NCI-H345 treated with DMSO at 0.1 percent for 48 hours (cell line): Measurements from ENCODE around the gene AIFM3.
"Not testable (repeated sequence)": the region's sequence is repeated elsewhere in the genome, so short reads cannot be mapped to it uniquely, and the experiment has no call there.

Experiments used
- DNase-seq: peaks from one replicate; lab custom pipeline; 2025; ENCODE audit not compliant: unreplicated experiment; lab: John Stamatoyannopoulos, UW

Gene AIFM3, protein sequence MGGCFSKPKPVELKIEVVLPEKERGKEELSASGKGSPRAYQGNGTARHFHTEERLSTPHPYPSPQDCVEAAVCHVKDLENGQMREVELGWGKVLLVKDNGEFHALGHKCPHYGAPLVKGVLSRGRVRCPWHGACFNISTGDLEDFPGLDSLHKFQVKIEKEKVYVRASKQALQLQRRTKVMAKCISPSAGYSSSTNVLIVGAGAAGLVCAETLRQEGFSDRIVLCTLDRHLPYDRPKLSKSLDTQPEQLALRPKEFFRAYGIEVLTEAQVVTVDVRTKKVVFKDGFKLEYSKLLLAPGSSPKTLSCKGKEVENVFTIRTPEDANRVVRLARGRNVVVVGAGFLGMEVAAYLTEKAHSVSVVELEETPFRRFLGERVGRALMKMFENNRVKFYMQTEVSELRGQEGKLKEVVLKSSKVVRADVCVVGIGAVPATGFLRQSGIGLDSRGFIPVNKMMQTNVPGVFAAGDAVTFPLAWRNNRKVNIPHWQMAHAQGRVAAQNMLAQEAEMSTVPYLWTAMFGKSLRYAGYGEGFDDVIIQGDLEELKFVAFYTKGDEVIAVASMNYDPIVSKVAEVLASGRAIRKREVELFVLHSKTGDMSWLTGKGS

DNA sequence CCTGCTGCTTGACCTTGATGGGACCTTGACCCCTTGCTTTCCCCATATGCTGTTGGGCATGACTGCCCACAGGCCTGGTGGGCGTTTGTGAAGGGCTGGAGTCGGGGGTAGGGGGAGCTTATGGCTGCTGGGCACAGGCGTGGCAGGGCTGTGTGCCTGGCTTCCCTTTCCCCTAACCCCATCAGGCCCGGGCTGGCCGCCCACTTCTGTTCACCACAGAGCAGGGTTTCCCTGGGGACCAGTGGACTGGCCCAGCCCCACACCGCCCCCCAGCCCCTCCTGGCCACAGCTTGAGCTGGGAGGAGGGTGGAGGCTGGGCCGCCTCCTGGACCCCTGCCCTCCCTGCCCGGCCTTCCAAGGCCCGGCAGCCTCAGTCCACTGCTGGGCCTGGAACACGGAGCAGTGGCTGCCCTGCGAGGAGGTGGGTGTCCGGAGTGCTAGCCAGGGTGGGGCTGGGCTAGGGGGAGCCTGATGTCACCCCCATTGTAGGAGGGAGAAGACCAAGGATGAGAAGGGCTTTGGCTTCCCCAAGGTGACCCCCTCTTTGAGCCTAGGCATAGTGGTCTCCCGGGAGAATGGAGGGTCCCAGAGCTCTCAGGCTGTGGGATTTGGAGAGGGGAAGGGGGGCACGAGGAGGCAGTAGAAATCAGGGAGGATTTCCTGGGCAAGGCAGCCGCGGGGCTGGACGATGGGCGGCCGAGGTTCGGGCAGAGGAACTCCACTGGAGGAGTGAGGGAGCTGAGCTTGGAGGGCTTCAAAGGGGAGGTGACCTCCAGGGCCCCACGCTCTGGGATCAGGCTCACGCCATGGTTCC, at the start of gene AIFM3:
TSS of gene AIFM3 (plus strand) at position 373 of the 814 bp plus-strand sequence. CDS start 690 bp downstream, outside the sequence.
- DNase-seq: no peak

DNA sequence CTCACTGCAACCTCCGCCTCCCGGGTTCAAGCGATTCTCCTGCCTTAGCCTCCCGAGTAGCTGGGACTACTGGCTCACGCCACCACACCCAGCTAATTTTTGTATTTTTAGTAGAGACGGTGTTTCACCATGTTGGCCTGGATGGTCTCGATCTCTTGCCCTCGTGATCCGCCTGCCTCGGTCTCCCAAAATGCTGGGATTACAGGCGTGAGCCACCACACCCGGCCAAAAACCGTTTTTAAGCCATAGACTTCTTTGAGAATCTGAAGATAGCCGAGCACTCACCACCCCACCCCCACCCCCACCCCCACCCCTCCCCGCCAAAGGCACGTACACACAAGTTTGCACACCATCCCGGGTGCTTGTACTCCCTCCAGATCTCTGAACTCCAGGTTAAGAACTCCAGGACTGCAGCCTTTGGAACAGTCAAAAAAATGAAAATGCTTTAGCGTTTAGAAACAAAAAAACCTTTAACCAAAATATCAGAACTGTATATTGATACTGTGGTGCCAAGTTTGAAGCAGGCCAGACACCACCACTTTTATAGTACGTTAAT, 48.3 kb upstream of the AIFM3 start:
- no peak for DNase-seq

DNA sequence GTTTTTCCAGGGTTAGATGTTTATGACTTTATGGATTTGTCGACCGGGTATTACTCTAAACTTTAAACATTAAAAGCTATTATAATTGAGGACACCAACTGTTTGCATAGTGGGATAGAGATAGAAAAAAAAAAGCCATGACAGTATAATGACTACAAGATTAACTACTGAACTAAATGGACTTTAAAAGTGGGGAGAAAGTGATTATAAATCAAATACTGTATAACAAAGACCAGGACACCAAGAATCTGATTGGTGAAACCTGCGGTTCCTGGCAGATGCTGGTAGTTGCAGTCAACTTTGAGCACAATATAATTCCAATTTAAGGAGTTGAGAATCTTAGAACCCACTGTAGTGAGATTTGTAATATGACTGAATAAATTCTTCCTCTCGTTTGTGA, 47.3 kb upstream of the AIFM3 start:
- no peak for DNase-seq

DNA sequence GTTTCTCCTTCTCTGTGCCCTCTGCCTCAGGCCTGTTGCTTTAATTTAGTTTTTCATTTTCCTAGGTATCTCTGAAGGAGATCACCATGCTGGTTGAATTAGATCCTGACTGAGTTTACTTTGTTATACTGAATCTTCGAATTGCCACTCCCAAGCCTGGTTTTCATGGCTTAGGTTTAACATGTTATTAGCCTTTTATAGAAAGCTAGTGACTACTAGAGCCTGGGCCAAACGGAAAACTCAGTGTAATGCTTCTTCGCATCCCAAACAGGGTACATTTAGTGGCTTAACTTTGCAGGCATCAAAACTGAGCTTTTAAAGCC, 46.2 kb upstream of the AIFM3 start:
- DNase-seq: no peak

DNA sequence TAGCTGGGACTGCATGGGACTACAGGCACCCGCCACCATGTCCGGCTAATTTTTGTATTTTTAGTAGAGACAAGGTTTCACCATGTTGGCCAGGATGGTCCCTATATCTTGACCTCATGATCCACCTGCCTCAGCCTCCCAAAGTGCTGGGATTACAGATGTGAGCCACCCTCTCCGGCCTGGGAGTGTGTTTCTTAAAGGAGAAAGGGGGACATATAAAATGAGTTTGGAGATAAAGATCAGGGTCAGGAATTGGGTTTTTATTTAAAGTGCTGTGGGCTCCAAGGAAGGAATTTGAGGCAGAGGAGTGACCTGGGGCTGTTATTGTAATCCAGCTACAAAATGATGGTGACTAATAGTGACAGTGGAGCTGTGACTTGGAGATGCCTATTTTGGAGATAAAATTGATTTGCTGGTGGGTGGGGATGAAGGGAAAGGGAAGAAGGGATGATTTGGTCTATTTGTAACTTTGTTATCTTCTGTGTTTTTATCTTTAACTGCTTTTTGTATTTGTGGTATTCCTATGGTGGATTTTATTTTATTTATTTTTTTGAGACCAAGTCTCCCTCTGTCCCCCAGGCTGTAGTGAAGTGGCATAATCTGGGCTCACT, 44.8 kb upstream of the AIFM3 start:
- DNase-seq: no peak

DNA sequence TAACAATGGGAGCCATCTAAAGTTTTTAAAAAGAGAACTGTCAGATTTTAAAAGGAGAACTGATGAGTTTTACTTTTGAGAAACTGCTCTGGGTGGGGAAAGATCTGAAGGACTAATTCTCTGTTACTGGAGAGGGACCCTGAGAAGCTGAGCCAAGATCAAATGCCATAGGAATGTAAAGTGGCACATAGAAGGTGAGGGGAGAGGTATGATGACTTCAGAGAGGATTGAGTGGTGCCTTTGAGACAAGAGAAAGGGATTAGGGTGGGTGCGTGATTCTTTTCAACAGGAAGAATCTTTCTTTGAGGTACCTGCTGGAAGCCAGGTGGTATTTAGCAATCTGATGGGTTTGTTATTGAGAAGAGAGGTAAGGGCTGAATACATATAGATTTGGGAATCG, 40.8 kb upstream of the AIFM3 start:
- no peak for DNase-seq

DNA sequence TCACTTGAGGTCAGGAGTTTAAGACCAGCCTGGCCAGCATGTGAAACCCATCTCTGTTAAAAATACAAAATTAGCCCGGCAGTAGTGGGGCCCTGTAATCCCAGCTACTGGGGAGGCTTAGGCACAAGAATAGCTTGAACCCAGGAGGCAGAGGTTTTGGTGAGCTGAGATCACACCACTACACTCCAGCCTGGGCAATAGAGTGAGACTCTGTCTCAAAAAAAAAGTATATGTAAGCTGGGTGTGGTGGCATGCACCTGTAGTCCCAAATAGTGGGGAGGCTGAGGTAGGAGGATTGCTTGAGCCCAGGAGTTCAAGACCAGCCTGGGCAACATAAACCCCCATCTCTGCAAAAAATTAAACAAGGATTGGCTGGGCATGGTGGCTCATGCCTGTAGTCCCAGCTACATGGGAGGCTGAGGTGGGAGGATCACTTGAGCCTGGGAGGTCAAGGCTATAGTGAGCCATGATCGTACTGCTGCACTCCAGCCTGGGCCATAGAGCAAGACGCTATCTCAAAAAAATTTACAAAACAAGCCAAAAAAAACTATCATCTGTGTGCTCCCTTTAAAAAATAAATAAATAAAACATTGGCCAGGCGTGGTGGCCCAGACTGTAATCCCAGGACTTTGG, 39.0 kb upstream of the AIFM3 start:
- no peak for DNase-seq

DNA sequence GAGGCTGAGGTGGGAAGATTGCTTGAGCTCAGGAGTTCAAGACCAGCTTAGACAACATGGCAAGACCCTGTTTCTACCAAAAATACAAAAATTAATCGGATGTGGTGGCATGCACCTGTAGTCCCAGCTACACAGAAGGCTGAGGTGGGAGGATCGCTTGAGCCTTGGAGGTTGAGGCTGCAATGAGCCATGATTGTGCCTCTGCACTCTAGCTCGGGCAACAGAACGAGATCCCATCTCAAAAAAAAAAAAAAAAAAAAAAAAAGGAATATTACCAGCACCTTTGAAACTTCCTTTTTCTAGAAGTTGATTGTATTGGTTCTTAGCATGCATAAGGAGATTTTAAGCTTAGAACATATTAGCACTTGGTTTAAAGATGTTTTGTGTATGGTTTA, 38.5 kb upstream of the AIFM3 start:
- DNase-seq: no peak

DNA sequence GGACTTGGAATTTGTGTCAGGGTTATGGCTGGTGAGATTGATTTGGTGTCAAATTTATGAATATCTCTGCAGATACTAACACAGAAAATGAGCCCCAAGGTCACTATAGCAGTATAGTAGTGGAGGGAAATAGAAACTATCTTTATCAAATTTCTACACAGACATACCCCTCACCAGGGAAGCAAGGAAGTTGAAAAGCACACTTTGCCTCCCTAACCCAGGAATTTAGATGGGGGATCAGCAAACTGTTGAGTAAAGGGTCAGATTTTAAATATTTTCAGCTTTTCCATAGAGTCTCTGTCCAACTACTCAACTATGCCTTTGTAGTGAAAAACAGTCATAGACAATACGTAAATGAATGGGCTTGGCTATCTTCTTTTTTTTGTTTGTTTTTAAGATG, 37.1 kb upstream of the AIFM3 start:
- no peak for DNase-seq

DNA sequence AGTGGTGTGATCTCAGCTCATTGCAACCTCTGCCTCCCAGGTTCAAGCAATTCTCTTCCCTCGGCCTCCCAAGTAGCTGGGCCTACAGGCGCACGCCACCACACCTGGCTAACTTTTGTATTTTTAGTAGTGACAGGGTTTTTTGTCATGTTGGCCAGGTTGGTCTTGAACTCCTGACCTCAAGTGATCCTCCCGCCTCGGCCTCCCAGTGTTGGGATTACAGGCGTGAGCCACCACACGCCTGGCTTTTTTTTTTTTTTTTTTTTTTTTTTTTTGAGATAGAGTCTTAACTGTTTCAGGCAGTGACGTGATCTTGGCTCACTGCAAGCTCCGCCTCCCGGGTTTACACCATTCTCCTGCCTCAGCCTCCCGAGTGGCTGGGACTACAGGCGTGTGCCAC, 36.6 kb upstream of the AIFM3 start:
- not testable (repeated sequence) for DNase-seq

DNA sequence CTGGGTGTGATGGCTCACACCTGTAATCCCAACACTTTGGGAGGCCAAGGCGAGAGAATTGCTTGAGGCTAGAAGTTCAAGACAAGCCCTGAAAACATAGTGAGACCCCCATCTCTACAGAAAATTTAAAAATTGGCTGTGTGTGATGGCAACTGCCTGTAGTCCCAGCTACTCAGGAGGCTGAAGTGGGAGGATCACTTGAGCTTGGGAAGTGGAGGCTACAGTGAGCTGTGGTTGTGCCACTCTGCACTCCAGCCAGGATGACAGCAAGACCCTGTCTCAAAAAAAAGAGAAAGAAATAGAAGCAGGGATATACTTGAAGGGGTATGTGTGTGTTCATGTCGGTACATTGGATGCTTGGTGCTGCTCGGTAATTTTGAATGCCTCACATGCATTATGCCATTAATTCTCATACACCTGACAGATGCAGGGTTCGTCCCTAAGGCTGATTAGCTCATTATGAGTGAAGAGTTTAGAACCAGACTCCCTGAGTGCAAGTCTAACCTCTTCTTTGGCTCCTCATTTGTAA, 35.9 kb upstream of the AIFM3 start:
- DNase-seq: no peak

DNA sequence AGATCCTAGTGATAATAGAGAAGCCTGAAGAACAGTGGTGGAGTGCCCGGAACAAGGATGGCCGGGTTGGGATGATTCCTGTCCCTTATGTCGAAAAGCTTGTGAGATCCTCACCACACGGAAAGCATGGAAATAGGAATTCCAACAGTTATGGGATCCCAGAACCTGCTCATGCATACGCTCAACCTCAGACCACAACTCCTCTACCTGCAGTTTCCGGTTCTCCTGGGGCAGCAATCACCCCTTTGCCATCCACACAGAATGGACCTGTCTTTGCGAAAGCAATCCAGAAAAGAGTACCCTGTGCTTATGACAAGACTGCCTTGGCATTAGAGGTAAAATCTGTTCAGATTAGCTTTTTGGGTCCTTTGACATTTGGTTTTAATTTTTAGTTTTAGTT, 33.1 kb upstream of the AIFM3 start:
- DNase-seq: no peak

DNA sequence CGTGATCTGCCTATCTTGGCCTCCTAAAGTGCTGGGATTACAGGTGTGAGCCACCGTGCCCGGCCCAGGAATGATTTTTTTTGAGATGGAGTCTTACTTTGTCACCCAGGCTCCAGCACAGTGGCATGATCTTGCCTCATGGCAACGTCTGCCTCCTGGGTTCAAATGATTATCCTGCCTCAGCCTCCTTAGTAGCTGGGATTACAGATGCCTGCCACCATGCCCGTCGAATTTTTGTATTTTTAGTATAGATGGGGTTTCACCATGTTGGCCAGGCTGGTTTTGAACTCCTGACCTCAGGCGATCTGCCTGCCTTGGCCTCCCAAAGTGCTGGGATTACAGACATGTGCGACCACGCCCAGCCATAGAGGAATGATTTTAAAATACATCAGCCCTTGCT, 32.0 kb upstream of the AIFM3 start:
- DNase-seq: not testable (repeated sequence)

DNA sequence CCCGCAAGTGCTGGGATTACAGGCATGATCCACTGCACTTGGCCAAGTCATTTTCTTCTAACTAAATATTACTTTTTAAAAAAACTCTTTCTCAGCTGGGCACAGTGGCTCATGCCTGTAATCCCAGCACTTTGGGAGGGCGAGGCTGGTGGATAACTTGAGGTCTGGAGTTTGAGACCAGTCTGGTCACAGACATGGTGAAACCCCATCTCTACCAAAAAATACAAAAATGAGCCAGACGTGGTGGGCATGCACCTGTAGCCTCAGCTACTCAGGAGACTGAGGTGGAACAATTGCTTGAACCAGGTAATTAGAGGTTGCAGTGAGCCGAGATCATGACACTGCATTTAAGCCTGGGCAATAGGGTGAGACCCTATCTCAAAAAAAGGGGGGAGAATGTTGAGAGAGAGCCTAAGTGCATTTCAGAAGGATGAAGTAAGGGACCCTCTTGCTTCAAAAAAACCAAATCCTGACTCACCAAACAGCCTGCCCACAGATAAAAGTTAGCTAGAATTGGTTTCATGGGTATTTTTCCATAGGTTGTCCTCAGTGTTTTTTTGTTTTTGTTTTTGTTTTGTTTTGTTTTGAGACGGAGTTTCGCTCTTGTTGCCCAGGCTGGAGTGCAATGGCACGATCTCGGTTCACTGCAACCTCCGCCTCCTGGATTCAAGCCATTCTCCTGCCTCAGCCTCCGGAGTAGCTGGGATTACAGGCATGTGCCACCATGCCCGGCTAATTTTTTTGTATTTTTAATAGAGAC, 31.1 kb upstream of the AIFM3 start:
- not testable (repeated sequence) for DNase-seq

DNA sequence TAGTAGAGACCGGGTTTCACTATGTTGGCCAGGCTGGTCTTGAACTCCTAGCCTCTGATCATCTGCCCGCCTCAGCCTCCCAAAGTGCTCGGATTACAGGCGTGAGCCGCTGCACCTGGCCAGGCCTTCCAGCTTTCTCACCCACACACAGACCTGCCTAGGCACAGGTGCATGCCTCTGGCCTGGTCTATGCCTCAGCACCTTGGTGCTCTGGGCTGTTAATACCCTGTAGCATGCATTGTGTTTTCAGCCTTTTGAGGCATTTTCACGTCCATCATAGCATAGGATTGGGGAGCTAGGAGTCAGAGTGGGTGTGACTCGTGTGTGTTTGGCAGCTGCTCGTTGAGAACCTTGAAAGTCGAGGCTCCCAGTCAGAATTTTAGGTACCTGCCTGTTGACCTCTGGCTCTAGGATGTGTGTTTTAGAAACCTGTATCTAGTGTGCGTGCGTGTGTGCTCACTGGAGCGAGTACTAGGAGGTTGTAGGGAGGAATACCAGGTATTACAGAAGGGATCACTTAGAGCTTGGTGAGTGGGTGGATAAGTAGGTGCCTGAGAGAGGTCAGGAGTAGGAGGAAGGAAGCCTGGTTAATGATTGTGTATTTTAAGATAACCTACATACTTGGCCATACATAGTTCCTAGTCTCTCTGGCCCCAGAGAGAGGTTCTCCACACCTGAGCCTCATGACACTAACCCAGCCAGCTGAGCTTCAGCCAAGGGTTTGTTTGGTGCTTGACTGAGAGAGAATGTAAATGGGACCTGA, 29.8 kb upstream of the AIFM3 start:
- DNase-seq: no peak

DNA sequence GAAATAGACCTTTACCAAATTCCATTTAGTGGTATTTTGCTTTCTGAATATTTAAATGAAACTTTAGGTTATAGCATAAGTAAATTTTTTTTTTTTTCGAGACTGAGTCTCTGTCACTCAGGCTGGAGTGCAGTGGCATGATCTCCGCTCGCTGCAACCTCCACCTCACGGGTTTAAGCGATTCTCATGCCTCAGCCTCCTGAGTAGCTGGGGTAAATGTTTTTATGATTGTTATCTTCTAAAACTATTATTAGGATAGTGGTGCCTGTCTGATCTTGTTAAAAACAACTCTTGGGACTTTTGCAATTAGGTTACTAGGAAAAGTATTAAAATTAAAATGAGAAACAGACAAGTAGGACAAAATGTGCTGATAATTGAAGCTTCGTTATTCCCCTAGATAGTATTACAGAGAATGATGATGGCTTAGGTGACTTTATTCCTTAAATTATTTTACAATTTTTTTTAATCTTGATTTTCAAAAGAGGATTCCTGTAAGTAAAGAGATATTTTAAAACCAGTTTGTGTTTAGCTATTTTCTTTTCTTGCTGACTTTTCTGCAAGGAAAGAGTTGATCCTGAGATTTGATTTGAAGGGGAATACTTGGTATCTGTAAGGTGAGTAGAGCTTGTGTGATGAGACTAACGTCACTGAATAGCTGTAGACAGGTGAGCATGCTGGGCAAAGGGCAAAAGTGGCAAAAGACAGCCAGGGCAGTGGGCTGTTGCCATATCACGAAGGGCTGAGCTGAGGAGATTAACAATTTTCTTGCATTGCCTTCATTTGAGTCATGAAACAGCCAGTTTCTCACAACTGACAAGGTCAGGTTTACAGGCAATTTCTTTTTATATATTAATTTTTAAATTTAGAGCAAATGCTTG, 29.0 kb upstream of the AIFM3 start:
- no peak for DNase-seq

DNA sequence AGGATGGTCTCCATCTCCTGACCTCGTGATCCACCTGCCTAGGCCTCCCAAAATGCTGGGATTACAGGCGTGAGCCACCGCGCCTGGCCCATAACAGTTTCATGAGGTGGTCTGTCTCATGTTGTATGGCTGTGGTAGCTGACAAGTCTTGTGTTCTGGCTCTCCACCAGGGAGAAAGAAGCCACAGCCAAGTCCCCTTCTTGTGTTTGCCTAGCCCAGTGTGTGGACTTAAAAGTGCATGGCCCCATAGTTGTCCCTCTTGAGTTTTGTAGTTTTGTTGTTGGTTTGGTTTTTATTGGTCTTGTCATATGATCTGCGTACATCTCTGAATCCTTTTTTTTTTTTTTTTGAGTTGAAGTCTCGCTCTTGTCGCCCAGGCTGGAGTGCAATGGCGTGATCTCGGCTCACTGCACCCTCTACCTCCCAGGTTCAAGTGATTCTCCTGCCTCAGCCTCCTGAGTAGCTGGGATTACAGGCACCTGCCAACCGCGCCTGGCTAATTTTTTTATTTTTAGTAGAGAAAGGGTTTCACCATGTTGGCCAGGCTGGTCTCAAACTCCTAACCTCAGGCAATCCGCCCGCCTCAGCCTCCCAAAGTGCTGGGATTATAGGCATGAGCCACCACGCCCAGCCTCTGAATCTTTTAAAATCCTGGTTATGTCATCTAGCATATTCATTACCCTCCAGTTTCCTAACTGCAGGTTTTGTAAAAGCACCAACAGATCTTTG, 27.4 kb upstream of the AIFM3 start:
- not testable (repeated sequence) for DNase-seq
